Measurements from ENCODE around the gene AEBP2. TPM values are rescaled to one million over a fixed set of nuclear protein-coding genes. Genes with fewer than 3 reads are reported as not detected.
A peak's percentile ranks its signal among the peaks of the same experiment; 100 is the strongest.

AEBP2 gene
- polyA plus RNA-seq, 1 donor (not counting 4 experiments of a cell fraction or from before 2014, with no cell fraction given) = 19.6 TPM

GRCh38 chr12:19410211-19410610 lies 29.1 kb upstream of the AEBP2 start:
- peak overlapping the region; percentile 42 for H3K4me2 ChIP-seq (ENCODE audit: control insufficient read depth, extremely low read depth, insufficient read depth, low read depth, low read length)
- no peaks in the 10 kb centered on the region for H3K9me3 ChIP-seq (ENCODE audit: control insufficient read depth, low read depth, low read length)
- no peaks in the 10 kb centered on the region for H3K9me1 ChIP-seq (ENCODE audit: control insufficient read depth, extremely low read depth, insufficient read depth, low read length)
- H3K36me3 ChIP-seq (ENCODE audit: control insufficient read depth in 2 of 2, extremely low read depth in 1 of 2, insufficient read depth in 2 of 2, low read length in 2 of 2) = no peaks in the 10 kb centered on the region
- H3K9ac ChIP-seq (ENCODE audit: control insufficient read depth, extremely low read depth, insufficient read depth, low read length) = no peak overlapping the region
- DNase-seq (ENCODE audit: low read depth, low spot score) (no peak), FAIRE-seq (no peak)
- dilution Hi-C loops (cut with MboI; ENCODE audit: extremely low pct_ligation_motif_present, low sequenced_read_pairs) = no loop called here
- H3K27me3 ChIP-seq (ENCODE audit: control insufficient read depth, extremely low read depth, insufficient read depth, low read length) = no peaks in the 10 kb centered on the region
- TF ChIP-seq CTCF (optimal IDR thresholded peaks at IDR 0.05 in 1 of 3, IDR thresholded peaks at IDR 0.05 in 1 of 3, conservative IDR thresholded peaks at IDR 0.05 in 1 of 3; ENCODE audit: extremely low read depth in 1 of 3, insufficient read depth in 2 of 3, low read length in 3 of 3) (no peak), EZH2 (IDR thresholded peaks at IDR 0.05; ENCODE audit: low read length) (no peak)
- H3K4me3 ChIP-seq (ENCODE audit: control insufficient read depth in 2 of 3, extremely low read depth in 1 of 3, insufficient read depth in 2 of 3, low read depth in 1 of 3, low read length in 3 of 3) = no peak overlapping the region
- no peaks in the 10 kb centered on the region for H3K79me2 ChIP-seq (ENCODE audit: control insufficient read depth, insufficient read depth, low read length)
- no peaks in the 10 kb centered on the region for H4K20me1 ChIP-seq (ENCODE audit: control insufficient read depth, extremely low read depth, insufficient read depth, low read length)
- H3K4me1 ChIP-seq (ENCODE audit: control insufficient read depth, extremely low read depth, insufficient read depth, low read length) = peaks cover 21% of the 10 kb centered on the region
- no peak overlapping the region for H3K27ac ChIP-seq (ENCODE audit: control insufficient read depth, insufficient read depth, low read length)
- H2AFZ ChIP-seq (ENCODE audit: control insufficient read depth, low read length) = peak overlapping the region; percentile 91

DNA sequence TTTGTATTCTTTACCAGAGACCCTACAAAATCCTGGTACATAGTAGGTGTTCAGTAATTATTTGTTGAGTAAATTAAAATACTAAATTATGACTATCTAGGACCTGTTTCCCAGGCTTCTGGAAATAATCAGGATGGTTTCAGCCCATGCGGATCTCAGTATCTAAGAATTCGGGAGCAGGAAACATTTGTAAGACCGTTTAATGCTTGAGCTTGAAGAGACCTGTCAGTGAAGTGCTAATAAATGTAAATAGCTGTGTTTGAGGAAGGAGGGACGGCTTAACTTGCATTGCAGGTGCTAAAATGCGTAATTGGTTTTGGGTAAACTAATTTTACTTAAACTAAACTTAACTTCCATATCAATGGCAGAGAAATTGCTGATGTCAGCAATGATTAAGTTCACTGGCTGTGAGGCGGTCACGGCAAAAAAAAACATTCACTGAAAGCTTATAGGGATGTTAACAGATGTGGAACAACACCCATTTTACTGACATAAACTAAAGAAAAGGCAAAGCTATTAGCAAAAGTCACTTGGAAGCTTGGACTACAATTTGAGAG lies 28.6 kb upstream of the AEBP2 start:
- FAIRE-seq (peak; percentile 26), DNase-seq (ENCODE audit: low read depth, low spot score) (no peak)
- Histone ChIP-seq H3K27ac (ENCODE audit: control insufficient read depth, insufficient read depth, low read length) (no peak overlapping the region), H3K4me2 (ENCODE audit: control insufficient read depth, extremely low read depth, insufficient read depth, low read depth, low read length) (peak overlapping the region; percentile 42), H3K36me3 (ENCODE audit: control insufficient read depth in 2 of 2, extremely low read depth in 1 of 2, insufficient read depth in 2 of 2, low read length in 2 of 2) (no peaks in the 10 kb centered on the region), H3K9ac (ENCODE audit: control insufficient read depth, extremely low read depth, insufficient read depth, low read length) (no peak overlapping the region), H3K4me1 (ENCODE audit: control insufficient read depth, extremely low read depth, insufficient read depth, low read length) (peaks cover 21% of the 10 kb centered on the region), H3K9me1 (ENCODE audit: control insufficient read depth, extremely low read depth, insufficient read depth, low read length) (no peaks in the 10 kb centered on the region), H3K4me3 (ENCODE audit: control insufficient read depth in 2 of 3, extremely low read depth in 1 of 3, insufficient read depth in 2 of 3, low read depth in 1 of 3, low read length in 3 of 3) (no peak overlapping the region), H3K9me3 (ENCODE audit: control insufficient read depth, low read depth, low read length) (no peaks in the 10 kb centered on the region), H3K27me3 (ENCODE audit: control insufficient read depth, extremely low read depth, insufficient read depth, low read length) (no peaks in the 10 kb centered on the region), H4K20me1 (ENCODE audit: control insufficient read depth, extremely low read depth, insufficient read depth, low read length) (no peaks in the 10 kb centered on the region), H2AFZ (ENCODE audit: control insufficient read depth, low read length) (peak overlapping the region; percentile 91), H3K79me2 (ENCODE audit: control insufficient read depth, insufficient read depth, low read length) (no peaks in the 10 kb centered on the region)
- TF ChIP-seq EZH2 (IDR thresholded peaks at IDR 0.05; ENCODE audit: low read length) (no peak), CTCF (optimal IDR thresholded peaks at IDR 0.05 in 1 of 3, IDR thresholded peaks at IDR 0.05 in 1 of 3, conservative IDR thresholded peaks at IDR 0.05 in 1 of 3; ENCODE audit: extremely low read depth in 1 of 3, insufficient read depth in 2 of 3, low read length in 3 of 3) (no peak)
- dilution Hi-C loops (cut with MboI; ENCODE audit: extremely low pct_ligation_motif_present, low sequenced_read_pairs) = no loop called here
